Stimulated activated effector memory CD8-positive, alpha-beta T cell treated with anti-CD3 and anti-CD28 coated beads, Interleukin-12 subunit alpha, Interleukin-12 subunit beta, amount 100 ng/mL, for 72 hours (primary cell): Measurements from ENCODE around the gene ZNRF1.
A peak's percentile ranks its signal among the peaks of the same experiment; 100 is the strongest.

Experiments
- ATAC-seq: fragments of 150-1000 bp; cut with Tn5 transposase; 2 replicates; pipeline ENCODE4 v1.10.0; 2021
- DNase-seq, 2 donors: peaks; one replicate each; pipeline ENCODE4 v3.0.0; 2021 to 2022; ENCODE audit warnings: low spot score in 2 of 2
- H3K27ac Mint-ChIP-seq: one replicate; pipeline ENCODE4 v1.8.0; 2022; ENCODE audit warnings: mild to moderate bottlenecking, mixed read lengths
- H3K36me3 Mint-ChIP-seq: one replicate; pipeline ENCODE4 v1.8.0; 2022; ENCODE audit warnings: mild to moderate bottlenecking, mixed read lengths
- H3K4me1 Mint-ChIP-seq: one replicate; pipeline ENCODE4 v1.8.0; 2022; ENCODE audit warnings: mixed read lengths
- H3K4me3 Mint-ChIP-seq: one replicate; pipeline ENCODE4 v1.8.0; 2022; ENCODE audit warnings: mild to moderate bottlenecking, mixed read lengths
- H3K9me3 Mint-ChIP-seq: one replicate; pipeline ENCODE4 v1.8.0; 2022; ENCODE audit warnings: mixed read lengths

Gene ZNRF1

DNA sequence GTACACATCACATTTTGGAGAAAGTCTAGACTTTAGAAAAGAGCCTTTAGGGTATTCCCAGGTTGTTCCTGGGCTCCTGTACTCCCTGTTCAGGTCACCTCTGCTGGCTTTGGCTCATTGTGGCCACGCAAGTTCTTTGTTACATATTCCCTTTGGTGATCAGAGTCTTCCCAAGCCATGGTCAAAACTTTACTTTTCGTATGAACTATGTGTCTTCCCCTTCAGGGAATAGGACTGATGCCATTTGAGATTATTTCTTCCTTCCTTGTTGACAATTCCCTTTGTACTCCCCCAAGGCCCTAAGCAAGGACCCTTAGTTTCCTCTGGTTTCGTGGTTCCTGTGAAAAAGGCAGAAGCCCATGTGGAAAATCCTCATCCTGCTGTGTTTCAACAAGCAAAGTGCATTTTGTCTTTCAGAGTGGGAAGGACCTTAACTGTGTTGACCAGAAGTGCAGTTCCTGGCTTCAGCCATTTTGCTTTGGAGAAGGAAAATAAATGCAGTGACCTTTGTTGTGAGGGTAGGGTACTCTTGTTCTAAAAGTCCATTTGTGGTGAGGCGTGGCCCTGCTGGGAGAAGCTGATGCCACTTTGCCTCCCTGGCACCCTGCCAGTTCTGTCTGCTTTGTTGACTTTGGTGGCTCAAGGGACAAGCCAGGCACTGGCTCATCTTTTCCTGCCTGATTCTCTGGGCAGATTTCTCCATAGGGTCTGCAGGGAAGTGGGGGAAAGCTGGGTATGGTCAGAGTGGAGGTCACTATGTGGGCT lies 55.1 kb downstream of the ZNRF1 start:
- Mint-ChIP-seq H3K4me3 (no peak overlapping the region), H3K27ac (no peak overlapping the region), H3K36me3 (no peaks in the 10 kb centered on the region), H3K9me3 (no peaks in the 10 kb centered on the region), H3K4me1 (no peaks in the 10 kb centered on the region)
- DNase-seq (no peak), ATAC-seq (no peak)

DNA sequence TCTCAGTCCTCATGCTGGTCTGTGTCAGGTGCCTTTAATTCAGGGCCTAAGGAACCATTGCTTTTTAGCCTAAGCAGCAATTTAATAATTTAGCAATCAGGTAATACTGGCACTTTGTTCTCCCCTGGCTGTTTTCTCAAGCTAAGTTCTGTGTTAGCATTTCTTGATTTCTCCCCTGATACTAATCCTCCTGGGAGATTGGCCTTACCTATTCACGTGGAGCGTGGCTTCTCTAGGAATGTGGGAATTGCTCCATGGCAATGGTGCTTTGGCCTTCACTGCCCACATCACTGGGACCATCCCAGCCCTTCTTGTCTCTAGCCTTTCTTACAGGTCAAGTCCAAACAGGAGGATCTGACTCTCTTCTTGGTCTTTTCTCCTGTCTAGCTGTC lies 55.7 kb downstream of the ZNRF1 start:
- no peaks in the 10 kb centered on the region for H3K4me1 Mint-ChIP-seq
- DNase-seq (no peak), ATAC-seq (no peak)
- no peaks in the 10 kb centered on the region for H3K9me3 Mint-ChIP-seq
- H3K36me3 Mint-ChIP-seq, result no peaks in the 10 kb centered on the region
- no peak overlapping the region for H3K4me3 Mint-ChIP-seq
- no peak overlapping the region for H3K27ac Mint-ChIP-seq

DNA sequence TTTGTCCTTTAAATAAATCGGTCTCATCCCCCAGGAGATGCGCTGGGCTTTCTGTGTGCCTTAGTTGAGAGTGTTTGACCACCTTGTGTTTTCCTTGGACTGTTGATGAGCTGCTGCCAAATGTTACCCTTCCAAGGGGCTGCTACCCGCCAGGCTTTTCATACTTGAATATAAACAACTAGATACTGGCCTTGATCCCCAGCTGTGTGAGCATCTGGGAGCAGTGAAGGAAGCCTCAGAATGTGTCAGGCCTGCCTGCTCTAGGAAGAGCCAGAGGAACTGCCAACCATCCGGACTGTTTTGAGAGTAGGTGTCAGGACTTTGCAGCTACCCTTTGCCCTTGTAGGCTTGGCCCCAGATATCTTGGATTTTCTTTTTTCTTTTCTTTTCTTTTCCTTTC lies 60.0 kb downstream of the ZNRF1 start:
- ATAC-seq (no peak), DNase-seq (no peak)
- Mint-ChIP-seq H3K36me3 (no peaks in the 10 kb centered on the region), H3K4me3 (no peak overlapping the region), H3K27ac (no peak overlapping the region), H3K9me3 (no peaks in the 10 kb centered on the region), H3K4me1 (peaks cover 5% of the 10 kb centered on the region)

DNA sequence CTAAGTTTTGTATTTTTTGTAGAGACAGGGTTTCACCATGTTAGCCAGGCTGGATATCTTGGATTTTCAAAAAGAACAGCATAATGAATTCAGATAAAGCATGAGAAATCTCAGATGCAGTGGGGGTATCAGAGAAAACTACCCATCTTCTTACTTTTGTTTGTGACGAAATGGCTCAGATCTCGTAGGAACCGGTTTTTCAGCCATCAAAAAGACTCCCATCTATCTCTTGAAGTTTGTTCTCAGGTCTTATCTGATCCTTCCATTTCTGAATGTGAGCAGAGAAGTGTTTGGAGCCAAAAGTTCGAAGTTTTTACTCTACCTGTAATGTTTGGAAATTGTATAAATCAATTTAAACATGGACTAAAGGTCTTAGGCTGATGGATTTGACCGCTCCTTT lies 60.6 kb downstream of the ZNRF1 start:
- H3K27ac Mint-ChIP-seq, result no peak overlapping the region

DNA sequence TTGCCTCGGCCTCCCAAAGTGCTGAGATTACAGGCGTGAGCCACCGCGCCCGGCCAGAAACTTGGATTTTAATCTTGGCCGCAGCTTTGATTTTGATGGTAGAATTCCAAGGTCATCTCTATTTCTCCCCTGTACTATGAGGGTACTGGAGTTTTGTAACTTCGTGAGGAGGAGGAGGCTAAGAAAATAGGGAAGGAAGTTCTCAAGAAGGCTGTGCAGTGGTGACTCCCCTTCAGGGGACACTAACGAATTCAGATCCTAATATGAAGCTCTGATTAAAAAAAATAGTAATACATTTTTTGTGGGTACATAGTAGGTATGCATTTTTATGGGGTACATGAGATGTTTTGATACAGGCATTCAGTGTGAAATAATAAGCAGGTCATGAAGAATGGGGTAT lies 61.9 kb downstream of the ZNRF1 start:
- peaks cover 18% of the 10 kb centered on the region for H3K4me1 Mint-ChIP-seq
- no peaks in the 10 kb centered on the region for H3K9me3 Mint-ChIP-seq
- ATAC-seq (no peak), DNase-seq (no peak)
- no peak overlapping the region for H3K27ac Mint-ChIP-seq
- no peak overlapping the region for H3K4me3 Mint-ChIP-seq
- H3K36me3 Mint-ChIP-seq, result no peaks in the 10 kb centered on the region

More for the DNA sequence above, 60.6 kb downstream of the ZNRF1 start:
- Mint-ChIP-seq H3K9me3 (no peaks in the 10 kb centered on the region), H3K36me3 (no peaks in the 10 kb centered on the region), H3K4me1 (peaks cover 5% of the 10 kb centered on the region), H3K4me3 (no peak overlapping the region)
- ATAC-seq (no peak), DNase-seq (no peak)

DNA sequence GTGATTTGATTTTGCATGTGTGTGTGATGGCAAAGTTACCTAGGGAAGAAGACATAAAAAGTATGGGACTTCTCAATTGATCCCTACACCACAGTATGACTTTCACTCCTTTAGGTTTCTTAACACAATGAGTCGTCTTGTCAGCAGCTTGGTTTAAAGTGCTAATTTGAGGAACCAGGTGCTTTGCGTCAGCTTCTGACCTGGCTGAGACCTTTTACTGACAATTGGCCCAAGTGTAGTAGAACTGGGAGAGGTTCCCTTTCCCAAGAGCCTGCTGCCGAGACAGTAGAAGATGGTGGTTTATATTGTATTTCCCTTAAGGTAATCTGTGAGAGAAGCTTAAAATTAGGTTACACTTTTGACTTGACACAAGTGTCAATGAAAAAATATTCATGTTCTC lies 62.8 kb downstream of the ZNRF1 start:
- H3K36me3 Mint-ChIP-seq, result no peaks in the 10 kb centered on the region
- H3K4me3 Mint-ChIP-seq, result no peak overlapping the region
- H3K4me1 Mint-ChIP-seq, result peaks cover 20% of the 10 kb centered on the region
- no peak for ATAC-seq
- H3K9me3 Mint-ChIP-seq, result no peaks in the 10 kb centered on the region
- H3K27ac Mint-ChIP-seq, result no peak overlapping the region
- DNase-seq, result no peak

DNA sequence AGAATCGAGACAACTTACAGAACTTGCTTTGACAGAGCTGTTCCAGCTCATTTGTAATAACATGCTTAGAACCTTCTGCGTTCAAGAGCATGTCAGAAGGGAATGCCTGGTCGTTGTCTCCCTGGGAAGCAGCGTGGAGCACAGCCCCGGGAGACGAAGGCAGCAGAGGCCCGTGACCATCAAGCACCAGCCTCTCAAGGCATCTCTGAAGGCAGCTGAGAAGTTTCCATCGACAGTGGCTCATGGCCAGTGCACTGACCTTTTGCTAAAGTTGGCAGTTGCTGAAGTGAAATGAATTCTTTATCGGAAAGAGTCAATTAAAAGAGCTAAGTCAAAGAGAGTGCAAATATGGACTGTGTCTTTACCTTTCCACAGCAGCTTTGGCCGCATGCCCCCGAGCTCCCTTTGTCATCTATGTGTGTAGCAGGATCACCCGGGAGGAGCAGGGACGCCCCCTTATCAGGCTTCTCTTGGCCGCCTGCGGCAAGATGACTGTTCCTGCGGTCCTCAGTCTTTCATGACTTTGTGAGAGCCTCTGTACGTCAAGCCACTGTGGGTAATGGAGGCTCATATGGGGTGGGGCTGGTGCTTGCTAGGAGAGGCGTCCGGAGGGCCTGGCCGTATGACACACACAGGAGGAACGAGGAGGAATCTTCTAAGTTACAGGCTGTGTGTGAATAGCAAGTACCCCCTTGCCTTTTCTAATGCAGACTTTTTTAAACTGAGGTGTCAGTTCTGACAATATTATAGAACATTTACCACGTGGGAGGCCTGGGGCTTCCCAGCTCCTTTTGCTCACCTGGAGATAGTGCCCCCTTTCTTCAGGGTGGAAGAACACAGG lies 63.5 kb downstream of the ZNRF1 start:
- peaks cover 20% of the 10 kb centered on the region for H3K4me1 Mint-ChIP-seq
- H3K36me3 Mint-ChIP-seq, result no peaks in the 10 kb centered on the region
- no peak for DNase-seq
- no peak overlapping the region for H3K27ac Mint-ChIP-seq
- H3K9me3 Mint-ChIP-seq, result no peaks in the 10 kb centered on the region
- no peak overlapping the region for H3K4me3 Mint-ChIP-seq
- ATAC-seq, result no peak

DNA sequence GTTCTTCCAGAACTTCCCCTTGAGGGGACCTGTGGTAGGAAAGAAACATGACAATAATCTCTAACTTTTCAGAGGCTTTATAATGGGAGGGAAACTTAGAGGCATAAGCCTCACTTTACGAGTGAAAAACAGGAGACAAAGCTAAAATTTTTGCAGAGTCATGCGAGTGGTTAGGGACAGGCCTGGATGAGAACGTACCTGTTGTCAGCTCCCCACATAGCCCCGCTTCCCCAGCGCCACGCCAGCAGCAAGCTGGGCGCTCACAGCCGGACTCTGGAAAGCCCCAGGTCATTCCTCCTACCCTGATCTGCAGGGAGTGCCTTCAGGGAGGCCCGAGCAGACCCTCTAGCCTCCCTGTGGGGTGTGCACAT lies 64.1 kb downstream of the ZNRF1 start:
- Mint-ChIP-seq H3K4me3 (no peak overlapping the region), H3K4me1 (peaks cover 20% of the 10 kb centered on the region), H3K36me3 (no peaks in the 10 kb centered on the region), H3K27ac (no peak overlapping the region), H3K9me3 (no peaks in the 10 kb centered on the region)
- ATAC-seq (no peak), DNase-seq (no peak)

DNA sequence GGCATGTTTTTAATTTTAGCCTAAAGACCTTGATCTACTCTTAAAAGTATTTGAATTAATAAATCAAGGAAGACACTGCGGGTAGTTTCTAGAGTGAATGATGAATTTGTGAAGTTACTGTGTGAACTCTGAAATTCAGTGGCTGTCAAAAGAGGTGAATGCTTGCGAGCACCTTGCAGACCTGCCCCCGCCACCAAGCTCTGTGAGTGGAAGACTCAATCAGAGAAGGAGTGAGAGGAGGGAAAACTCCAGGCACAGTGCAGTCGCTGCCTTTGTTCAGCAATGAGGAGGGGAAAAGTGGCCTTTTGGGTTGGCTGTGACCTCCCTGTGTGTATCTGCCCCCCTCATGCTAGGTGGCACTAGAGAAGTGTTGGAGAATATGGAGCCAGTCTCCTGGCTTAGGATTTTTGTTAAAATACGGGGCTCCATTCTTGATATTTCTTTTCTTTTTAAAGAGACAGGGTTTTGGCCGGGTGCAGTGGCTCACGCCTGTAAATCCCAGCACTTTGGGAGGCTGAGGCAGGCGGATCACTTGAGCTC lies 64.8 kb downstream of the ZNRF1 start:
- no peak for DNase-seq
- H3K27ac Mint-ChIP-seq, result no peak overlapping the region

DNA sequence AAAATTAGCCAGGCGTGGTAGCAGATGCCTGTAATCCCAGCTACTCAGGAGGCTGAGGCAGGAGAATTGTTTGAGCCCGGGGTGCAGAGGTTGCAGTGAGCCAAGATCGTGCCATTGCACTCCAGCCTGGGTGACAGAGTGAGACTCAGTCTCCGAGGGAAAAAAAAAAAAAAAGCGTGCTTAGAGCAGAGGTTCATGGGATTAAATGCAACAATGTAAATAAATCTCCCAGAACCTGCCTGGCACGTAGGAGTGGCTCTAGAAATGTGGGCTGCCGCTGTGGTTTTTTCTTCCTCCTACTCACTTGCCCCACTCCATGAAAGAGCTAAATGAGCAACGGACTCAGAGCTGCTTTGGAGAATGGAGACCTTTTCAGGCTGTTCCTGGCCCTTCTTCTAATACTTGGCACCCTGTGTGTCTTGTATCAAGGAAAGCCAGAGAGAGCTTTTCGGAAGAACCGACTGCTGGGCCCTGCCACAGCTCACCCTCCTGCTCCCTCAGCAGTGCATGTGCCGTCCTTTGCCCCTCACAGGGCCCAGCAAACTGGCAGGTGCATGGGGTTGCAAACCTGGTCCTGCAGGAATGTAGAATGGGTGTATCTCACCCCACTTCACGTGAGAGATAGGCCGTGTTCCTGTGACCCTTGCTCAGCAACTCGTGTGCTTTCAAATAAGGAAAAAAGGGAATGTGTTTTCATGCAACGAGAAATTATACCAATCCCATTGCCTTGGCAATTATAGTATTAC lies 65.8 kb downstream of the ZNRF1 start:
- peak overlapping the region; percentile 85 for H3K27ac Mint-ChIP-seq
- no peaks in the 10 kb centered on the region for H3K36me3 Mint-ChIP-seq
- H3K9me3 Mint-ChIP-seq, result no peaks in the 10 kb centered on the region
- ATAC-seq (peak; percentile 79), DNase-seq (no peak)
- peak overlapping the region; percentile 67 for H3K4me3 Mint-ChIP-seq
- H3K4me1 Mint-ChIP-seq, result peaks cover 20% of the 10 kb centered on the region

More for the DNA sequence above, 64.8 kb downstream of the ZNRF1 start:
- H3K4me1 Mint-ChIP-seq, result peaks cover 20% of the 10 kb centered on the region
- H3K36me3 Mint-ChIP-seq, result no peaks in the 10 kb centered on the region
- H3K9me3 Mint-ChIP-seq, result no peaks in the 10 kb centered on the region
- peak overlapping the region; percentile 67 for H3K4me3 Mint-ChIP-seq
- no peak for ATAC-seq

DNA sequence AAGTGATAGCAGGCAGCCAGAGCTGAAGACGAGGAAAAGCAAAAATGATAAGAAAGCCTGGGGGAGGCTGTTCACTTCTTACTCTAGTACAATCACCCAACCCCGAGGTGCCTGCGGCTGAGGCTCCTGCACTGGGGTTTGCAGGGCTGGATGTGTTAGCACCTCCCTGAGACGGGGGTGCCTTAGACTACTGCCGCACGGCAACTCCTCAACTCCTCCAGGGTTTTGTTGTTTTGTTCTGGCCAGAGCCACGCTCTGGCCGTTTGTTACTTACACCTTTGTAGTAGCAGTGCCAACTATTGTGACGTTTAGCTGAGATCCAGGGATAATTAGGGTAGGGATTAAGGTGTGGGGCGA lies 66.3 kb downstream of the ZNRF1 start:
- Mint-ChIP-seq H3K9me3 (no peaks in the 10 kb centered on the region), H3K27ac (peak overlapping the region; percentile 85), H3K4me3 (peak overlapping the region; percentile 67), H3K4me1 (peaks cover 21% of the 10 kb centered on the region), H3K36me3 (no peaks in the 10 kb centered on the region)
- ATAC-seq (peak; percentile 94), DNase-seq (no peak)

DNA sequence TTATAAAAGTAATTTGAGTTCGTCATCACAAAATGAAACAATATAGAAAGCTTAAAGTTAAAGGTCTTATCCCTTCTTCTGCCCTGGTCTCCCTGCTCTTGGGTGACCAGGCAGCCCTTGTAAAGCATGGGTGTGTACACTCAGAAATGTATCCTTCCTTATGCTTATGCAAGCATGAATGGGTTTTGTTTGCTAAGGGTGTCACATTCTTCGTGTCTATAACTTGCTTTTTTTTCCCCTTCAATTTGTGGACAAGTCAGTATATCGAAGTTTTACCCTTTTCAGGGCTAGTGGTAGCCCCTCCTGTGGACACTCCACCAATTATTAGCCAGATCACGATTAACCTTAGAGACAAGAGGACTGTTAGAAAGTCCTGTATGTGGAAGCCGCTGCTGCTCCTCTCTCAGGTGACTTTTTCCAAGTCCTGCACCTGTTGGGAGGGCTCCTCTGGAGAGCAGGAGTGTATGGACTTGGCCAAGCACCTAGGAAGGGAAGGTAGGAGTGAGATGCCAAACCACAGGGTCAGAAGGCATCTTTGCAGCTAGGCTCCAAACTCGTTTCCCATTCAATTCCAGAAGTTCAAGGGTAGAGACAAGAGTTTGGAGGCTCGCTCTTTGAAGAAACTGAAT lies 66.8 kb downstream of the ZNRF1 start:
- no peak for ATAC-seq

DNA sequence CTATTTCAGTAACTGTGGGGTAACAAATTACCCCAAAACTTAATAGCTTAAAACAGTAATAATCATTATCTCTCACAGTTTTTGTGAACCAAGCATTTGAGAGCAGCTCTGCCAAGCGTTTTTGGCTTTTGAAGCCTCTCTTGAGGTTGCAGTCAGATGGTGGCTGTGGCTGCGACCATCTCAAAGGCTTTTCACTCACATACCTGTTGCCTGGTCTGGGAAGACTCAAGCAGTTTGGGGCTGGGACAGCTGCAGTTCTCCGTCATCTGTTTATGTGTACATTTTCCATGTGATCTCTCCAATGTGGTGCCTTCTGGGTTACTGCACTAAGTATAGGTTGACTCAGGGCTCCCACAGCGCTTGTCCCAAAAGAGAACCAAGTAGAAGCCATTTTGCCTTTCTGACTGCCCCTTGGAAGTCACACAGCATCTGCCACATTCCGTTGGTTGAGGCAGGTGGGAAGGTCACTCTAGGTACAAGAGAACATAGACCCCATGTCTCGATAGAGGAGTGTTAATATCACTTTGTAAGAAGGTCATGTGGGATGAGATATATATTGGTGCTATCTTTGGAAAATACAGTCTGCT lies 68.1 kb downstream of the ZNRF1 start:
- no peaks in the 10 kb centered on the region for H3K36me3 Mint-ChIP-seq
- H3K9me3 Mint-ChIP-seq, result no peaks in the 10 kb centered on the region
- no peak overlapping the region for H3K27ac Mint-ChIP-seq
- no peak overlapping the region for H3K4me3 Mint-ChIP-seq
- no peak for ATAC-seq
- no peak for DNase-seq
- H3K4me1 Mint-ChIP-seq, result peaks cover 28% of the 10 kb centered on the region

More for the DNA sequence above, 66.8 kb downstream of the ZNRF1 start:
- H3K4me1 Mint-ChIP-seq, result peaks cover 26% of the 10 kb centered on the region
- peak overlapping the region; percentile 67 for H3K4me3 Mint-ChIP-seq
- no peak for DNase-seq
- peak overlapping the region; percentile 85 for H3K27ac Mint-ChIP-seq
- H3K9me3 Mint-ChIP-seq, result no peaks in the 10 kb centered on the region
- no peaks in the 10 kb centered on the region for H3K36me3 Mint-ChIP-seq

DNA sequence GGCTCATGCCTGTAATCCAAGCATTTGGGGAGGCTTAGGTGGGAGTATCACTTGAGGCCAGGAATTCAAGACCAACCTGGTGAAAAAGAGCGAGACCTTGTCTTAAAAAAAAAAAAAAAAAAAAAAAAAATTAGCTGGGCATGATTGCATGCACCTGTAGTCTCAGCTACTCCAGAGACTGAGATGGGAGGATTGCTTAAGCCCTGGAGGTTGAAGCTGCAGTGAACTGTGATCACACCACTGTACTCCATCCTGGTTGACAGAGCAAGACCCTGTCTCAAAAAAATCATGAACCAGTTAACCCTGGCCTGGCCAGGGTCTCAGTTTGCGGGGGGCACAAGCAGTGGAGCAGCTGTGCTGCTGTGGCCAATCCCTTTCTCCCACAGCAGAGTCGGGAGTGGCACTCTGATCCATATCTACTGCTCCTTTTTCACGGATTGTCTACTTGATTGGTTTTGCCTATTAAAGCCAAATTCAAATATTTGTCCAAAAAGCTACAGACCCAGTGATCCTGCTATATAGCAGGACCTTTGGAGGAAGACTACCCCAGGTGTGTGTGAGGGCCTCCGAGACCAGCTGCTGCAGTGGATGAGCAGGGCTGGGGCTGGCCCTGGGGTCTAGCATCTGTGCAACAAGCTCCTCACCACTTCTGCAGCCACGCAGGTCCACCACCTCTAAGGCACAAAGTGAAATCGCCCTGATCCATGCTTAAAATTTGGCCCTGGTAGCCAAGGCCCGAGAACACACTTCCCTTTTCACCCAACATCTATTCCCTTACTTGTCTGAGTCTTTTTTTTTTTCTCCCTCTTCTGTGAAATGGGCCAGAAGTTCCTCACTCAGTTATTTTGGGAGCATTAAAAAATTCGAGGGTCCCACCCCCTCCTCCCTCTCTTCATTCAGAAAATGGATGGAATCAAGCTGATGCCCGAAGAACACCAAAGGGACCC lies 69.5 kb downstream of the ZNRF1 start:
- no peak for ATAC-seq
- peaks cover 30% of the 10 kb centered on the region for H3K4me1 Mint-ChIP-seq
- H3K4me3 Mint-ChIP-seq, result no peak overlapping the region
- no peak for DNase-seq
- no peaks in the 10 kb centered on the region for H3K36me3 Mint-ChIP-seq
- no peaks in the 10 kb centered on the region for H3K9me3 Mint-ChIP-seq
- H3K27ac Mint-ChIP-seq, result peak overlapping the region; percentile 11
